ENCODE results near the gene RFX2.

Gene RFX2

GRCh38 chr19:6018786-6019185 is 91.5 kb downstream of the RFX2 start:
- no peak for DNase-seq (ENCODE audit: low read depth)
- no peak for TF ChIP-seq CTCF (conservative IDR thresholded peaks at IDR 0.05; ENCODE audit: low read length)
- H3K4me3 ChIP-seq (ENCODE audit: low read length) = no peak overlapping the region

DNA sequence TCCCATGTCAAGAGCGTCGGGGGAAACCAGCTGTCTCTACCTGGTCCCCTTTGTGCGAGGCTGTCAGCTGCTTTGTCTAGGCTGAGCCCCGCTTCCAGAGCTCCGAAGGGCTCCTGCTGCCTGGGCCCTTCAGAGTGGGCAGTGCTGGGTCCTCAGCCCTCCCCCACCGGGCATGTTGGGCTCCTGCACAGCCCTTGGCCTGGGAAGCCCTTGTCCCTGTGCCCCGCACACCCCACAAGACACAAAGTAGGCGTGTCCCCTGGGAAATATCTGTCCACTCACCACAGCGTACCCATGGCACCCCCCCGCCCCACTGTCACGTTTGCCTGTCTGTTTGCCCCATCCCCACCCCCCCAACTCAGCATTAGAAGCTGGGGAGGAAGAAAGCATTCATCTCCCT is 92.7 kb downstream of the RFX2 start:
- DNase-seq (ENCODE audit: low read depth) = no peak
- no peak for TF ChIP-seq CTCF (conservative IDR thresholded peaks at IDR 0.05; ENCODE audit: low read length)
- H3K4me3 ChIP-seq (ENCODE audit: low read length) = no peak overlapping the region

GRCh38 chr19:6015841-6016545 is 94.3 kb downstream of the RFX2 start:
- H3K4me3 ChIP-seq (ENCODE audit: low read length) = no peak overlapping the region
- TF ChIP-seq CTCF (conservative IDR thresholded peaks at IDR 0.05; ENCODE audit: low read length) = no peak
- no peak for DNase-seq (ENCODE audit: low read depth)

GRCh38 chr19:6014551-6015135 is 95.7 kb downstream of the RFX2 start:
- TF ChIP-seq CTCF (conservative IDR thresholded peaks at IDR 0.05; ENCODE audit: low read length) = no peak
- H3K4me3 ChIP-seq (ENCODE audit: low read length) = no peak overlapping the region

GRCh38 chr19:6012426-6013170 is 97.7 kb downstream of the RFX2 start:
- H3K4me3 ChIP-seq (ENCODE audit: low read length) = no peak overlapping the region
- no peak for DNase-seq (ENCODE audit: low read depth)
- no peak for TF ChIP-seq CTCF (conservative IDR thresholded peaks at IDR 0.05; ENCODE audit: low read length)

More at GRCh38 chr19:6014551-6015135, 95.7 kb downstream of the RFX2 start:
- no peak for DNase-seq (ENCODE audit: low read depth)

GRCh38 chr19:6011794-6012193 is 98.5 kb downstream of the RFX2 start:
- DNase-seq (ENCODE audit: low read depth) = no peak
- H3K4me3 ChIP-seq (ENCODE audit: low read length) = no peak overlapping the region
- no peak for TF ChIP-seq CTCF (conservative IDR thresholded peaks at IDR 0.05; ENCODE audit: low read length)
